Activated CD4-positive, alpha-beta T cell treated with anti-CD3 and anti-CD28 coated beads, Interleukin-2, amount 10 ng/mL, durations not matched to agents 24 days and 14 days (primary cell): ENCODE results near the gene QPRT. TPM values are rescaled to one million over a fixed set of nuclear protein-coding genes. Genes with fewer than 3 reads are reported as not detected.
"Not testable (repeated sequence)": the region's sequence is repeated elsewhere in the genome, so short reads cannot be mapped to it uniquely, and the experiment has no call there.

Source experiments
- DNase-seq: peaks from one replicate; pipeline ENCODE4 v3.0.0; 2022
- H3K27ac Mint-ChIP-seq: one replicate; pipeline ENCODE4 v1.8.0; 2022; ENCODE audit warnings: mild to moderate bottlenecking, mixed read lengths
- H3K27me3 Mint-ChIP-seq: one replicate; pipeline ENCODE4 v1.8.0; 2022; ENCODE audit warnings: mixed read lengths
- H3K36me3 Mint-ChIP-seq: one replicate; pipeline ENCODE4 v1.8.0; 2022; ENCODE audit warnings: low read depth, mild to moderate bottlenecking, mixed read lengths
- H3K4me1 Mint-ChIP-seq: one replicate; pipeline ENCODE4 v1.8.0; 2021; ENCODE audit warnings: mixed read lengths
- H3K4me3 Mint-ChIP-seq: one replicate; pipeline ENCODE4 v1.8.0; 2022; ENCODE audit warnings: mild to moderate bottlenecking, moderate library complexity, mixed read lengths
- H3K9me3 Mint-ChIP-seq: one replicate; pipeline ENCODE4 v1.8.0; 2021; ENCODE audit warnings: mixed read lengths
- intact Hi-C: fragments of 100-400 bp; cut with micrococcal nuclease; formaldehyde crosslinking; loops from one replicate; pipeline ENCODE4 v1.15.1; 2023
- total RNA-seq: library from RNA; stranded (reverse); gene quantifications from 2 replicates; pipeline ENCODE4 v1.2.3, GENCODE V29; 2022

QPRT gene
- total RNA-seq = 5.8 and 6.3 TPM in 2 replicates

GRCh38 chr16:29678691-29679267 is at the start of gene QPRT:
QPRT (plus strand) TSS chr16:29679180; CDS start chr16:29679198, 18 bp downstream.
- H3K4me3 Mint-ChIP-seq = peak within 1 kb of the TSS; percentile 80
- no peaks in the 10 kb centered on the region for H3K36me3 Mint-ChIP-seq
- intact Hi-C loops = no loop called here
- peaks cover 23% of the 10 kb centered on the region for H3K4me1 Mint-ChIP-seq
- DNase-seq = no peak
- H3K27ac Mint-ChIP-seq = peak within 1 kb of the TSS; percentile 86
- H3K27me3 Mint-ChIP-seq = no peaks in the 10 kb centered on the region
- H3K9me3 Mint-ChIP-seq = no peaks in the 10 kb centered on the region

- H3K4me1 Mint-ChIP-seq = peaks cover 11% of the 10 kb centered on the region
- H3K9me3 Mint-ChIP-seq, H3K27me3 Mint-ChIP-seq, H3K27ac Mint-ChIP-seq, H3K4me3 Mint-ChIP-seq, DNase-seq, H3K36me3 Mint-ChIP-seq, intact Hi-C loops: not testable (repeated sequence)
Measured at GRCh38 chr16:29629318-29629717, 49.7 kb upstream of the QPRT start.

GRCh38 chr16:29631658-29632057 is 47.3 kb upstream of the QPRT start:
- H3K4me3 Mint-ChIP-seq, H3K4me1 Mint-ChIP-seq, H3K9me3 Mint-ChIP-seq, DNase-seq, H3K36me3 Mint-ChIP-seq, H3K27ac Mint-ChIP-seq, H3K27me3 Mint-ChIP-seq, intact Hi-C loops: not testable (repeated sequence)

GRCh38 chr16:29635902-29636301 is 43.1 kb upstream of the QPRT start:
- H3K4me1 Mint-ChIP-seq, H3K9me3 Mint-ChIP-seq, DNase-seq, intact Hi-C loops, H3K27me3 Mint-ChIP-seq, H3K36me3 Mint-ChIP-seq, H3K27ac Mint-ChIP-seq, H3K4me3 Mint-ChIP-seq: not testable (repeated sequence)

GRCh38 chr16:29636368-29636767 is 42.6 kb upstream of the QPRT start:
- H3K27me3 Mint-ChIP-seq, H3K4me3 Mint-ChIP-seq, H3K27ac Mint-ChIP-seq, H3K9me3 Mint-ChIP-seq, intact Hi-C loops, DNase-seq, H3K36me3 Mint-ChIP-seq: not testable (repeated sequence)
- H3K4me1 Mint-ChIP-seq = peaks cover 13% of the 10 kb centered on the region

GRCh38 chr16:29638751-29639150 is 40.2 kb upstream of the QPRT start:
- H3K4me3 Mint-ChIP-seq, H3K36me3 Mint-ChIP-seq, H3K27me3 Mint-ChIP-seq, H3K27ac Mint-ChIP-seq, H3K9me3 Mint-ChIP-seq, intact Hi-C loops, DNase-seq: not testable (repeated sequence)
- H3K4me1 Mint-ChIP-seq = peaks cover 19% of the 10 kb centered on the region

GRCh38 chr16:29641561-29641960 is 37.4 kb upstream of the QPRT start:
- H3K4me1 Mint-ChIP-seq = peaks cover 31% of the 10 kb centered on the region
- no peaks in the 10 kb centered on the region for H3K27me3 Mint-ChIP-seq
- no peak overlapping the region for H3K4me3 Mint-ChIP-seq
- H3K27ac Mint-ChIP-seq = no peak overlapping the region
- H3K36me3 Mint-ChIP-seq = no peaks in the 10 kb centered on the region
- H3K9me3 Mint-ChIP-seq = peaks cover 5% of the 10 kb centered on the region
- intact Hi-C loops = no loop called here
- peak; percentile 66 for DNase-seq

- Mint-ChIP-seq H3K27me3 (no peaks in the 10 kb centered on the region), H3K4me3 (no peak overlapping the region), H3K9me3 (peaks cover 5% of the 10 kb centered on the region), H3K4me1 (peaks cover 31% of the 10 kb centered on the region), H3K36me3 (no peaks in the 10 kb centered on the region), H3K27ac (no peak overlapping the region)
- intact Hi-C loops = no loop called here
- no peak for DNase-seq
Measured at GRCh38 chr16:29643596-29643995, 35.4 kb upstream of the QPRT start.

GRCh38 chr16:29644338-29644857 is 34.6 kb upstream of the QPRT start:
- intact Hi-C loops = loop anchor here (2.0 kb wide), 1 partner anchor 18 kb away; the partner anchor contains the start of gene SPN
- Mint-ChIP-seq H3K27ac (no peak overlapping the region), H3K4me1 (peaks cover 31% of the 10 kb centered on the region), H3K4me3 (no peak overlapping the region), H3K36me3 (no peaks in the 10 kb centered on the region), H3K9me3 (peaks cover 5% of the 10 kb centered on the region), H3K27me3 (no peaks in the 10 kb centered on the region)
- DNase-seq = no peak

- Mint-ChIP-seq H3K27ac (no peak overlapping the region), H3K4me3 (no peak overlapping the region), H3K36me3 (no peaks in the 10 kb centered on the region), H3K27me3 (no peaks in the 10 kb centered on the region), H3K9me3 (peaks cover 5% of the 10 kb centered on the region), H3K4me1 (peaks cover 37% of the 10 kb centered on the region)
- DNase-seq = no peak
- intact Hi-C loops = loop anchor here (2.0 kb wide), 1 partner anchor 18 kb away; the partner anchor contains the start of gene SPN
Measured at GRCh38 chr16:29644973-29645693, 33.8 kb upstream of the QPRT start.

GRCh38 chr16:29645694-29646187 is 33.2 kb upstream of the QPRT start:
- Mint-ChIP-seq H3K4me1 (peaks cover 34% of the 10 kb centered on the region), H3K27ac (peak overlapping the region; percentile 57), H3K9me3 (peaks cover 5% of the 10 kb centered on the region), H3K27me3 (no peaks in the 10 kb centered on the region), H3K36me3 (no peaks in the 10 kb centered on the region), H3K4me3 (no peak overlapping the region)
- intact Hi-C loops = loop anchor here (2.0 kb wide), 1 partner anchor 17 kb away; the partner anchor contains the start of gene SPN
- peak; percentile 67 for DNase-seq

- H3K4me1 Mint-ChIP-seq = peaks cover 23% of the 10 kb centered on the region
- no peak overlapping the region for H3K27ac Mint-ChIP-seq
- intact Hi-C loops = no loop called here
- H3K27me3 Mint-ChIP-seq = no peaks in the 10 kb centered on the region
- H3K36me3 Mint-ChIP-seq = no peaks in the 10 kb centered on the region
- DNase-seq = no peak
- no peak overlapping the region for H3K4me3 Mint-ChIP-seq
- H3K9me3 Mint-ChIP-seq = peaks cover 5% of the 10 kb centered on the region
Measured at GRCh38 chr16:29646947-29647346, 32.0 kb upstream of the QPRT start.

GRCh38 chr16:29649588-29650494 is 29.1 kb upstream of the QPRT start:
- H3K27ac Mint-ChIP-seq = no peak overlapping the region
- no peaks in the 10 kb centered on the region for H3K27me3 Mint-ChIP-seq
- intact Hi-C loops = no loop called here
- peaks cover 18% of the 10 kb centered on the region for H3K4me1 Mint-ChIP-seq
- H3K4me3 Mint-ChIP-seq = no peak overlapping the region
- H3K36me3 Mint-ChIP-seq = no peaks in the 10 kb centered on the region
- no peak for DNase-seq
- H3K9me3 Mint-ChIP-seq = peaks cover 5% of the 10 kb centered on the region
